Type B pancreatic cell (in vitro differentiated cells): ENCODE results near the gene MYPN. TPM values are rescaled to one million over a fixed set of nuclear protein-coding genes. Genes with fewer than 3 reads are reported as not detected.
"Not testable (repeated sequence)": the region's sequence is repeated elsewhere in the genome, so short reads cannot be mapped to it uniquely, and the experiment has no call there.

Experiments used
- DNase-seq: peaks from one replicate; pipeline ENCODE4 v3.0.0; 2021; ENCODE audit warnings: mixed read lengths; ENCODE audit not compliant: unreplicated experiment; ENCODE audit errors: extremely low spot score
- H3K27ac Mint-ChIP-seq: 2 replicates; pipeline ENCODE4 v1.8.0; 2021; ENCODE audit warnings: mild to moderate bottlenecking, mixed read lengths
- H3K27me3 Mint-ChIP-seq: 2 replicates; pipeline ENCODE4 v1.8.0; 2021; ENCODE audit warnings: mixed read lengths
- H3K36me3 Mint-ChIP-seq: 2 replicates; pipeline ENCODE4 v1.8.0; 2021; ENCODE audit warnings: mixed read lengths
- H3K4me1 Mint-ChIP-seq: one replicate; pipeline ENCODE4 v1.8.0; 2021; ENCODE audit warnings: mixed read lengths; ENCODE audit not compliant: unreplicated experiment
- H3K4me3 Mint-ChIP-seq: 2 replicates; pipeline ENCODE4 v1.8.0; 2021; ENCODE audit warnings: mild to moderate bottlenecking, mixed read lengths
- H3K9me3 Mint-ChIP-seq: 2 replicates; pipeline ENCODE4 v1.8.0; 2021; ENCODE audit warnings: mixed read lengths
- total RNA-seq: library from RNA; stranded (reverse); gene quantifications from 2 replicates; pipeline ENCODE4 v1.2.1, GENCODE V29; 2021; ENCODE audit warnings: low replicate concordance
- TF ChIP-seq, protein P1 (sequence below): fragments of 200-600 bp; sonication (generic); conservative IDR thresholded peaks from 2 replicates; pipeline ENCODE4 v1.5.0; 2021; ENCODE audit warnings: antibody characterized with exemption, mild to moderate bottlenecking

MYPN gene
- total RNA-seq, 1 donor from 2014 or later, result 0.14 TPM

DNA sequence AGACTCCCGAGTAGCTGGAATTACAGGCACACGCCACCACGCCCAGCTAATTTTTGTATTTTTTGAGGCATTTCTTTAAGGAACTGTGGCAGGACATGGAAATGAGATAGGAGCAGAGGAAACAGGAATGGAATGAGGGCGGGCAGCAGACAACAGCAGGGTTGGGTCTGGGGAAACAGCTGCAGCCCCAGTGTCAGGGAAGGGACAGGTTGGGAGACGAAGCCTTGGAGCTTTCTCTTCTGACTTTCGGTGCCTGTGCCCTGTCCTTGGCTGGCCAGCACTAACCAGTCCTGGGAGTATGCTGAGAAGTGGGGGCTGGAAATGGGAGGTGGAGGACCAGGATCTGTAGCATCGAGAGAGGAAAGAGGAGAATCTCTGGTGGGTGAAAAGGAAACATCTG, 75.3 kb downstream of the MYPN start:
- H3K9me3 Mint-ChIP-seq, result no peaks in the 10 kb centered on the region
- H3K36me3 Mint-ChIP-seq, result no peaks in the 10 kb centered on the region
- TF ChIP-seq, protein P1, sequence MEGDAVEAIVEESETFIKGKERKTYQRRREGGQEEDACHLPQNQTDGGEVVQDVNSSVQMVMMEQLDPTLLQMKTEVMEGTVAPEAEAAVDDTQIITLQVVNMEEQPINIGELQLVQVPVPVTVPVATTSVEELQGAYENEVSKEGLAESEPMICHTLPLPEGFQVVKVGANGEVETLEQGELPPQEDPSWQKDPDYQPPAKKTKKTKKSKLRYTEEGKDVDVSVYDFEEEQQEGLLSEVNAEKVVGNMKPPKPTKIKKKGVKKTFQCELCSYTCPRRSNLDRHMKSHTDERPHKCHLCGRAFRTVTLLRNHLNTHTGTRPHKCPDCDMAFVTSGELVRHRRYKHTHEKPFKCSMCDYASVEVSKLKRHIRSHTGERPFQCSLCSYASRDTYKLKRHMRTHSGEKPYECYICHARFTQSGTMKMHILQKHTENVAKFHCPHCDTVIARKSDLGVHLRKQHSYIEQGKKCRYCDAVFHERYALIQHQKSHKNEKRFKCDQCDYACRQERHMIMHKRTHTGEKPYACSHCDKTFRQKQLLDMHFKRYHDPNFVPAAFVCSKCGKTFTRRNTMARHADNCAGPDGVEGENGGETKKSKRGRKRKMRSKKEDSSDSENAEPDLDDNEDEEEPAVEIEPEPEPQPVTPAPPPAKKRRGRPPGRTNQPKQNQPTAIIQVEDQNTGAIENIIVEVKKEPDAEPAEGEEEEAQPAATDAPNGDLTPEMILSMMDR, result no peak
- no peaks in the 10 kb centered on the region for H3K4me1 Mint-ChIP-seq
- DNase-seq, result no peak
- H3K27me3 Mint-ChIP-seq, result peaks cover 11% of the 10 kb centered on the region
- H3K4me3 Mint-ChIP-seq, result no peak overlapping the region
- H3K27ac Mint-ChIP-seq, result no peak overlapping the region

DNA sequence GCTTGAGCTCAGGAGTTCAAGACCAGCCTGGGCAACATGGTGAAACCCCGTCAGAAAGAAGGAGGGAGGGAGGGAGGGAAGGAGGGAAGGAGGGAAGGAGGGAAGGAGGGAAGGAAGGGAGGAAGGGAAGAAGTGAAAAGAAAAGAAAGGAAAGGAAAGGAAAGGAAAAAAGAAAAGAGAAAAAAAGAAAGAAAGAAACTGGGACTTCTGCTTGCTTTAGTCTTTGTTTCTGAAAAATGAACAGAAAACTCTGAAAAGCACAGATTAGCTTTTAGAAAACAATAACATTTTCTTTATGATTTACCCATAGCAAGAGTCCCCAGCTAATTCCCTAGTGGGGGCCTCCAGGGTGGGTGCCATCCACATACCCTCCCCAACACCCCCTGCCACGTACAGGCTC, 75.8 kb downstream of the MYPN start:
- Mint-ChIP-seq H3K36me3 (no peaks in the 10 kb centered on the region), H3K4me1 (no peaks in the 10 kb centered on the region), H3K27me3 (peaks cover 12% of the 10 kb centered on the region), H3K9me3 (no peaks in the 10 kb centered on the region), H3K4me3 (no peak overlapping the region), H3K27ac (no peak overlapping the region)
- no peak for DNase-seq
- TF ChIP-seq, protein P1, result no peak

DNA sequence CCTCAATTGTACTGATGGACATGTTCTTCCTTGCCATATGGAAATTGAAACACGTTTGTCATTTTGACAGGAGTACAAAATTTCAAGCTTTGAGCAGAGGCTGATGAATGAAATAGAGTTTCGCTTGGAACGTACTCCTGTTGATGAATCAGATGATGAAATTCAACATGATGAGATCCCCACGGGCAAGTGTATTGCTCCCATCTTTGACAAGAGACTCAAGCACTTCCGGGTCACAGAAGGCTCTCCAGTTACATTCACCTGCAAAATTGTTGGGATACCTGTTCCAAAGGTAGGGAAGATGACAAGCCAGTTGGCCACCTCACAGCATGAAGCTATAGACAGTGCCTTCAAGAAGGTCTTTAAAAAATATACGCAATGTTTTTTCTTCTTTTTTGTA, 79.5 kb downstream of the MYPN start:
- H3K9me3 Mint-ChIP-seq, result no peaks in the 10 kb centered on the region

DNA sequence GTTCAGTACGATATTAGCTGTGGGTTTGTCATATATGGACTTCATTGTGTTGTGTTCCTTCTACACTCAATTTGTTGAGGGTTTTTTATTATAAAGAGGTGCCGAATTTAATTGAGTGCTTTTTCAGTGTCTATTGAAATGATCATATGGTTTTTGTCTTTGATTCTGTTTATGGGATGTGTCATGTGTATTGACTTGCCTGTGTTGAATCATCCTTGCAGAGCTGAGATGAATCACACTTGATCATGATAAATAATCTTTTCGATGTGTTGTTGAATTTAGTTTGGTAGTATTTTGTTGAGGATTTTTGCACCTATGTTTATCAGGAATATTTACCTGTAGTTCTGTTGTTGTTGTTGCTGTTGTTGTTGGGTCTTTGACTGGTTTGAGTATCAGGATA, 82.8 kb downstream of the MYPN start:
- no peak overlapping the region for H3K27ac Mint-ChIP-seq
- no peak overlapping the region for H3K4me3 Mint-ChIP-seq
- no peak for DNase-seq
- TF ChIP-seq, protein P1, result no peak
- no peaks in the 10 kb centered on the region for H3K36me3 Mint-ChIP-seq
- H3K4me1 Mint-ChIP-seq, result no peaks in the 10 kb centered on the region
- H3K9me3 Mint-ChIP-seq, result no peaks in the 10 kb centered on the region
- peaks cover 7% of the 10 kb centered on the region for H3K27me3 Mint-ChIP-seq

More for the DNA sequence above, 79.5 kb downstream of the MYPN start:
- Mint-ChIP-seq H3K27ac (no peak overlapping the region), H3K36me3 (no peaks in the 10 kb centered on the region), H3K4me3 (no peak overlapping the region), H3K27me3 (peaks cover 12% of the 10 kb centered on the region), H3K4me1 (no peaks in the 10 kb centered on the region)
- no peak for DNase-seq
- TF ChIP-seq, protein P1, result no peak

DNA sequence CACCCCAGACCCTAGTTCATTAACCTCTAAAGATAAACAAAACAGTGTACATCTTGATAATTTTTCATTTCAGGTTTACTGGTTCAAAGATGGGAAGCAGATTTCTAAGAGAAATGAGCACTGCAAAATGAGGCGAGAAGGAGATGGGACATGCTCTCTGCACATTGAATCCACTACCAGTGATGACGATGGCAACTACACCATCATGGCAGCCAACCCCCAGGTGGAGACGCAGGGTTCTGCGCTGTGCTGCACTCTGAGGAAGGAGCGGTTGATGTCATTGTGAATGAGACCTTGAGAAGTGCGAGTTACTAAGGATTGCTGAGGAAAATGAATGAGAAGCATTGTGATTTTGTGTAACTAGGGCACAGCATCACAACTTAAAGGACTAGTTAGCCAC, 85.0 kb downstream of the MYPN start:
- H3K4me3 Mint-ChIP-seq, result no peak overlapping the region
- TF ChIP-seq, protein P1, result no peak
- no peaks in the 10 kb centered on the region for H3K4me1 Mint-ChIP-seq
- no peak overlapping the region for H3K27ac Mint-ChIP-seq
- no peak for DNase-seq
- peaks cover 12% of the 10 kb centered on the region for H3K27me3 Mint-ChIP-seq
- H3K9me3 Mint-ChIP-seq, result no peaks in the 10 kb centered on the region
- no peaks in the 10 kb centered on the region for H3K36me3 Mint-ChIP-seq

DNA sequence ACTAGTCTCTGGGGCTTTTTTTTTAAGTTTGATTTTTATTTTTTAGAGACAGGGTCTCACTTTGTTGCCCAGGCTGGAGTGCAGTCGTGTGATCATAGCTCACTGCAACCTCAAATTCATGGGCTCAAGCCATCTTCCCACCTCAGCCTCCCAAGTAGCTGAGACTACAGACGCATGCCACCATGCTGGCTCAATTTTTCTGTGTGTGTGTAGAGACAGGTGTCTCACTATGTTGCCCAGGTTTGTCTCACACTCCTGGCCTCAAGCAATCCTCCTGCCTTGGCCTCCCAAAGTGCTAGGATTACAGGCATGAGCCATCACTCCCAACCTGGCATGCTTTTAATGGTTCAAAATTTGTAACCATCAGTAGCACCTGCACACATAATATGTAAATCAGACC, 86.5 kb downstream of the MYPN start:
- not testable (repeated sequence) for H3K4me3 Mint-ChIP-seq, H3K9me3 Mint-ChIP-seq, DNase-seq, H3K36me3 Mint-ChIP-seq, H3K4me1 Mint-ChIP-seq, H3K27ac Mint-ChIP-seq, H3K27me3 Mint-ChIP-seq
